Neural progenitor cell (in vitro differentiated cells): ENCODE results near the gene WEE1.

Experiments used
- CTCF ChIP-seq: fragments of 200-600 bp; sonication (generic); IDR thresholded peaks from 2 replicates; pipeline ENCODE4 v1.5.1; 2017; ENCODE audit warnings: antibody characterized with exemption, mild to moderate bottlenecking
- EZH2 ChIP-seq: fragments of 200-600 bp; sonication (generic); IDR thresholded peaks from 2 replicates; pipeline ENCODE4 v1.6.1; 2017; ENCODE audit warnings: antibody characterized with exemption, mild to moderate bottlenecking, moderate library complexity

- TF ChIP-seq CTCF (no peak), EZH2 (no peak)
These were observed 44.5 kb downstream of the WEE1 start for GRCh38 chr11:9617940-9618339.
